ENCODE results near the gene ARHGEF19. TPM values are rescaled to one million over a fixed set of nuclear protein-coding genes. Genes with fewer than 3 reads are reported as not detected.
A peak's percentile ranks its signal among the peaks of the same experiment; 100 is the strongest.
"Not testable (repeated sequence)": the region's sequence is repeated elsewhere in the genome, so short reads cannot be mapped to it uniquely, and the experiment has no call there.

ARHGEF19 gene
- total and polyA plus RNA-seq, 2 experiments from 2014 or later: 21.0 to 24.8 TPM

GRCh38 chr1:16226129-16226489 is 13.7 kb upstream of the ARHGEF19 start:
- 94% methylated on average over 7 of the region's 7 CpGs for WGBS (ENCODE audit: low lambda C conversion rate, missing lambda C conversion rate)
- DNase-seq (ENCODE audit: low spot score): no peak
- Histone ChIP-seq H3K27ac (no peak overlapping the region), H3K4me1 (ENCODE audit: insufficient read depth) (peaks cover 15% of the 10 kb centered on the region), H3K4me3 (no peak overlapping the region), H3K9me2 (replicated peaks; ENCODE audit: insufficient read depth) (no peaks in the 10 kb centered on the region), H2AFZ (peak overlapping the region; percentile 75), H3K79me2 (no peaks in the 10 kb centered on the region), H4K20me1 (ENCODE audit: insufficient read depth, poor library complexity, severe bottlenecking) (no peaks in the 10 kb centered on the region), H3K9me3 (ENCODE audit: low read depth) (no peaks in the 10 kb centered on the region), H3K27me3 (peaks cover 21% of the 10 kb centered on the region), H3K36me3 (replicated peaks; ENCODE audit: insufficient read depth, low read depth) (no peaks in the 10 kb centered on the region), H3K4me2 (peak overlapping the region; percentile 91)
- TF ChIP-seq CTCF (IDR thresholded peaks at IDR 0.05; ENCODE audit: poor library complexity): no peak
- no peak for TF ChIP-seq EZH2phosphoT487 (IDR thresholded peaks at IDR 0.05; ENCODE audit: low read depth, severe bottlenecking, unreplicated experiment)
- TF ChIP-seq EZH2 (IDR thresholded peaks at IDR 0.05; ENCODE audit: borderline replicate concordance): no peak

GRCh38 chr1:16224472-16224871 is 12.0 kb upstream of the ARHGEF19 start:
- no peaks in the 10 kb centered on the region for H3K9me3 ChIP-seq (ENCODE audit: low read depth)
- peaks cover 21% of the 10 kb centered on the region for H3K27me3 ChIP-seq
- no peak overlapping the region for H2AFZ ChIP-seq
- peaks cover 15% of the 10 kb centered on the region for H3K4me1 ChIP-seq (ENCODE audit: insufficient read depth)
- no peak overlapping the region for H3K4me2 ChIP-seq
- no peaks in the 10 kb centered on the region for H3K9me2 ChIP-seq (replicated peaks; ENCODE audit: insufficient read depth)
- no peak overlapping the region for H3K4me3 ChIP-seq
- no peaks in the 10 kb centered on the region for H4K20me1 ChIP-seq (ENCODE audit: insufficient read depth, poor library complexity, severe bottlenecking)
- no peaks in the 10 kb centered on the region for H3K79me2 ChIP-seq
- no peak overlapping the region for H3K27ac ChIP-seq
- DNase-seq (ENCODE audit: low spot score): no peak
- TF ChIP-seq EZH2 (IDR thresholded peaks at IDR 0.05; ENCODE audit: borderline replicate concordance) (no peak), CTCF (IDR thresholded peaks at IDR 0.05; ENCODE audit: poor library complexity) (no peak), EZH2phosphoT487 (IDR thresholded peaks at IDR 0.05; ENCODE audit: low read depth, severe bottlenecking, unreplicated experiment) (no peak)
- H3K36me3 ChIP-seq (replicated peaks; ENCODE audit: insufficient read depth, low read depth): no peaks in the 10 kb centered on the region
- WGBS (ENCODE audit: low lambda C conversion rate, missing lambda C conversion rate): 89% methylated on average over 3 of the region's 3 CpGs

GRCh38 chr1:16222716-16223115 is 10.3 kb upstream of the ARHGEF19 start:
- not testable (repeated sequence) for H3K4me2 ChIP-seq; H3K9me2 ChIP-seq (replicated peaks; ENCODE audit: insufficient read depth); H3K79me2 ChIP-seq; H3K9me3 ChIP-seq (ENCODE audit: low read depth); H3K36me3 ChIP-seq (replicated peaks; ENCODE audit: insufficient read depth, low read depth); H2AFZ ChIP-seq; H3K27ac ChIP-seq; H3K27me3 ChIP-seq; H4K20me1 ChIP-seq (ENCODE audit: insufficient read depth, poor library complexity, severe bottlenecking); DNase-seq (ENCODE audit: low spot score); H3K4me3 ChIP-seq
- 85% methylated on average over 14 of the region's 14 CpGs for WGBS (ENCODE audit: low lambda C conversion rate, missing lambda C conversion rate)
- H3K4me1 ChIP-seq (ENCODE audit: insufficient read depth): peaks cover 13% of the 10 kb centered on the region

GRCh38 chr1:16221499-16221898 is 9.0 kb upstream of the ARHGEF19 start:
- no peaks in the 10 kb centered on the region for H3K79me2 ChIP-seq
- TF ChIP-seq EZH2phosphoT487 (IDR thresholded peaks at IDR 0.05; ENCODE audit: low read depth, severe bottlenecking, unreplicated experiment): no peak
- TF ChIP-seq EZH2 (IDR thresholded peaks at IDR 0.05; ENCODE audit: borderline replicate concordance): no peak
- TF ChIP-seq CTCF (IDR thresholded peaks at IDR 0.05; ENCODE audit: poor library complexity): no peak
- H2AFZ ChIP-seq: no peak overlapping the region
- peaks cover 3% of the 10 kb centered on the region for H3K4me1 ChIP-seq (ENCODE audit: insufficient read depth)
- H4K20me1 ChIP-seq (ENCODE audit: insufficient read depth, poor library complexity, severe bottlenecking): no peaks in the 10 kb centered on the region
- no peak overlapping the region for H3K4me3 ChIP-seq
- no peak overlapping the region for H3K27ac ChIP-seq
- H3K9me3 ChIP-seq (ENCODE audit: low read depth): no peaks in the 10 kb centered on the region
- no peak for DNase-seq (ENCODE audit: low spot score)
- WGBS (ENCODE audit: low lambda C conversion rate, missing lambda C conversion rate): 100% methylated on average over 1 of the region's 1 CpG
- H3K9me2 ChIP-seq (replicated peaks; ENCODE audit: insufficient read depth): no peaks in the 10 kb centered on the region
- no peak overlapping the region for H3K4me2 ChIP-seq
- no peaks in the 10 kb centered on the region for H3K36me3 ChIP-seq (replicated peaks; ENCODE audit: insufficient read depth, low read depth)
- no peaks in the 10 kb centered on the region for H3K27me3 ChIP-seq
